ENCODE measurements around the gene PLCH2.

- TF ChIP-seq, protein P1, sequence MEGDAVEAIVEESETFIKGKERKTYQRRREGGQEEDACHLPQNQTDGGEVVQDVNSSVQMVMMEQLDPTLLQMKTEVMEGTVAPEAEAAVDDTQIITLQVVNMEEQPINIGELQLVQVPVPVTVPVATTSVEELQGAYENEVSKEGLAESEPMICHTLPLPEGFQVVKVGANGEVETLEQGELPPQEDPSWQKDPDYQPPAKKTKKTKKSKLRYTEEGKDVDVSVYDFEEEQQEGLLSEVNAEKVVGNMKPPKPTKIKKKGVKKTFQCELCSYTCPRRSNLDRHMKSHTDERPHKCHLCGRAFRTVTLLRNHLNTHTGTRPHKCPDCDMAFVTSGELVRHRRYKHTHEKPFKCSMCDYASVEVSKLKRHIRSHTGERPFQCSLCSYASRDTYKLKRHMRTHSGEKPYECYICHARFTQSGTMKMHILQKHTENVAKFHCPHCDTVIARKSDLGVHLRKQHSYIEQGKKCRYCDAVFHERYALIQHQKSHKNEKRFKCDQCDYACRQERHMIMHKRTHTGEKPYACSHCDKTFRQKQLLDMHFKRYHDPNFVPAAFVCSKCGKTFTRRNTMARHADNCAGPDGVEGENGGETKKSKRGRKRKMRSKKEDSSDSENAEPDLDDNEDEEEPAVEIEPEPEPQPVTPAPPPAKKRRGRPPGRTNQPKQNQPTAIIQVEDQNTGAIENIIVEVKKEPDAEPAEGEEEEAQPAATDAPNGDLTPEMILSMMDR (IDR thresholded peaks at IDR 0.05; ENCODE audit: poor library complexity, severe bottlenecking): no peak
- TF ChIP-seq RAD21 (conservative IDR thresholded peaks at IDR 0.05) (no peak), POLR2AphosphoS5 (IDR thresholded peaks at IDR 0.05) (no peak), TAF1 (IDR thresholded peaks at IDR 0.05; ENCODE audit: low read depth) (no peak), EP300 (conservative IDR thresholded peaks at IDR 0.05; ENCODE audit: poor library complexity, severe bottlenecking) (no peak)
- TF ChIP-seq, protein P2, sequence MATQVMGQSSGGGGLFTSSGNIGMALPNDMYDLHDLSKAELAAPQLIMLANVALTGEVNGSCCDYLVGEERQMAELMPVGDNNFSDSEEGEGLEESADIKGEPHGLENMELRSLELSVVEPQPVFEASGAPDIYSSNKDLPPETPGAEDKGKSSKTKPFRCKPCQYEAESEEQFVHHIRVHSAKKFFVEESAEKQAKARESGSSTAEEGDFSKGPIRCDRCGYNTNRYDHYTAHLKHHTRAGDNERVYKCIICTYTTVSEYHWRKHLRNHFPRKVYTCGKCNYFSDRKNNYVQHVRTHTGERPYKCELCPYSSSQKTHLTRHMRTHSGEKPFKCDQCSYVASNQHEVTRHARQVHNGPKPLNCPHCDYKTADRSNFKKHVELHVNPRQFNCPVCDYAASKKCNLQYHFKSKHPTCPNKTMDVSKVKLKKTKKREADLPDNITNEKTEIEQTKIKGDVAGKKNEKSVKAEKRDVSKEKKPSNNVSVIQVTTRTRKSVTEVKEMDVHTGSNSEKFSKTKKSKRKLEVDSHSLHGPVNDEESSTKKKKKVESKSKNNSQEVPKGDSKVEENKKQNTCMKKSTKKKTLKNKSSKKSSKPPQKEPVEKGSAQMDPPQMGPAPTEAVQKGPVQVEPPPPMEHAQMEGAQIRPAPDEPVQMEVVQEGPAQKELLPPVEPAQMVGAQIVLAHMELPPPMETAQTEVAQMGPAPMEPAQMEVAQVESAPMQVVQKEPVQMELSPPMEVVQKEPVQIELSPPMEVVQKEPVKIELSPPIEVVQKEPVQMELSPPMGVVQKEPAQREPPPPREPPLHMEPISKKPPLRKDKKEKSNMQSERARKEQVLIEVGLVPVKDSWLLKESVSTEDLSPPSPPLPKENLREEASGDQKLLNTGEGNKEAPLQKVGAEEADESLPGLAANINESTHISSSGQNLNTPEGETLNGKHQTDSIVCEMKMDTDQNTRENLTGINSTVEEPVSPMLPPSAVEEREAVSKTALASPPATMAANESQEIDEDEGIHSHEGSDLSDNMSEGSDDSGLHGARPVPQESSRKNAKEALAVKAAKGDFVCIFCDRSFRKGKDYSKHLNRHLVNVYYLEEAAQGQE (IDR thresholded peaks at IDR 0.05; ENCODE audit: borderline replicate concordance): no peak
These were observed 65.6 kb downstream of the PLCH2 start for GRCh38 chr1:2541619-2542245.
